LNCaP clone FGC (cell line): ENCODE results near the gene DCBLD1.

Source experiments
- DNase-seq: peaks from one replicate; pipeline ENCODE4 v3.0.0-alpha.2; 2011; ENCODE audit warnings: low read depth
- H3K4me3 ChIP-seq: 2 replicates; pipeline ENCODE4 v1.5.1; 2011; ENCODE audit warnings: mild to moderate bottlenecking, low read depth, low read length, control low read depth
- CTCF ChIP-seq: IDR thresholded peaks from 2 replicates; pipeline ENCODE4 v1.5.1; 2012; ENCODE audit warnings: mild to moderate bottlenecking; ENCODE audit not compliant: control insufficient read depth, insufficient read depth; ENCODE audit errors: extremely low read depth

Gene DCBLD1

GRCh38 chr6:117497237-117497636 lies 14.8 kb downstream of the DCBLD1 start:
- H3K4me3 ChIP-seq: no peak overlapping the region
- DNase-seq: no peak
- no peak for TF ChIP-seq CTCF

- H3K4me3 ChIP-seq: no peak overlapping the region
- TF ChIP-seq CTCF: no peak
- DNase-seq: no peak
Observed at GRCh38 chr6:117498159-117498558, 15.7 kb downstream of the DCBLD1 start.

GRCh38 chr6:117501722-117502121 lies 19.2 kb downstream of the DCBLD1 start:
- H3K4me3 ChIP-seq: no peak overlapping the region
- no peak for TF ChIP-seq CTCF
- no peak for DNase-seq

GRCh38 chr6:117502580-117502979 lies 20.1 kb downstream of the DCBLD1 start:
- H3K4me3 ChIP-seq: no peak overlapping the region
- DNase-seq: no peak
- no peak for TF ChIP-seq CTCF

GRCh38 chr6:117503211-117503610 lies 20.7 kb downstream of the DCBLD1 start:
- no peak for DNase-seq
- H3K4me3 ChIP-seq: no peak overlapping the region
- no peak for TF ChIP-seq CTCF

GRCh38 chr6:117504478-117505144 lies 22.1 kb downstream of the DCBLD1 start:
- no peak overlapping the region for H3K4me3 ChIP-seq
- TF ChIP-seq CTCF: no peak
- no peak for DNase-seq

GRCh38 chr6:117505311-117505710 lies 22.8 kb downstream of the DCBLD1 start:
- no peak for DNase-seq
- TF ChIP-seq CTCF: no peak
- no peak overlapping the region for H3K4me3 ChIP-seq
